ENCODE measurements around the gene RAB8A. TPM values are rescaled to one million over a fixed set of nuclear protein-coding genes. Genes with fewer than 3 reads are reported as not detected.

The RAB8A gene
- total RNA-seq, 1 experiment from 2014 or later, result 103 TPM

GRCh38 chr19:16166417-16166816 lies 54.7 kb downstream of the RAB8A start:
- no peaks in the 10 kb centered on the region for H3K9me3 ChIP-seq (ENCODE audit: control insufficient read depth, low read depth, low read length)
- no peak overlapping the region for H2BK5ac ChIP-seq (ENCODE audit: insufficient read length, low read length)
- no peak overlapping the region for H3K18ac ChIP-seq (ENCODE audit: insufficient read length, low read depth, low read length)
- no peak overlapping the region for H3K27ac ChIP-seq (ENCODE audit: insufficient read length, low read depth, low read length)
- no peak overlapping the region for H3K4ac ChIP-seq (ENCODE audit: low read depth, low read length)
- H3K4me1 ChIP-seq (ENCODE audit: insufficient read depth, low read length), result no peaks in the 10 kb centered on the region
- Mint-ChIP-seq H3K36me3 (ENCODE audit: insufficient read depth in 1 of 3, low read depth in 3 of 3) (no peaks in the 10 kb centered on the region), H3K4me1 (no peaks in the 10 kb centered on the region), H3K27me3 (ENCODE audit: low read depth) (peaks cover 1% of the 10 kb centered on the region; the same call in 1 of the 2 replicates), H3K9me3 (peaks cover 0 to 7% of the 10 kb centered on the region in 2 experiments; a peak in 1 of 5 replicates), H3K27ac (no peak overlapping the region), H3K4me3 (no peak overlapping the region)
- H3K27me3 ChIP-seq (ENCODE audit: insufficient read depth, low read length), result no peaks in the 10 kb centered on the region
- no peak overlapping the region for H3K4me2 ChIP-seq (ENCODE audit: insufficient read depth, insufficient read length, low read length)
- no peaks in the 10 kb centered on the region for H4K20me1 ChIP-seq (ENCODE audit: control insufficient read depth, insufficient read depth, insufficient read length)
- H3T11ph ChIP-seq (ENCODE audit: low read length), result no peak overlapping the region
- no peak overlapping the region for H4K8ac ChIP-seq (replicated peaks; ENCODE audit: insufficient read length, low read depth, low read length)
- no peak overlapping the region for H2AFZ ChIP-seq (ENCODE audit: low read length)
- TF ChIP-seq CTCF (conservative IDR thresholded peaks at IDR 0.05), result no peak
- H2BK20ac ChIP-seq (ENCODE audit: low read depth, low read length, poor library complexity, severe bottlenecking), result no peak overlapping the region
- no peak overlapping the region for H3K14ac ChIP-seq (ENCODE audit: insufficient read depth, low read length)
- H3K79me1 ChIP-seq (ENCODE audit: insufficient read depth, low read depth, low read length, poor library complexity, severe bottlenecking), result no peaks in the 10 kb centered on the region
- no peak for DNase-seq
- H3K79me2 ChIP-seq (ENCODE audit: insufficient read depth, low read length), result no peaks in the 10 kb centered on the region
- no peak overlapping the region for H3K9ac ChIP-seq (ENCODE audit: extremely low read depth, insufficient read length, low read length)
- H2BK15ac ChIP-seq (ENCODE audit: low read depth, low read length), result no peak overlapping the region
- no peak overlapping the region for H4K5ac ChIP-seq (ENCODE audit: insufficient read length, low read depth, low read length)
- H2BK120ac ChIP-seq (ENCODE audit: low read depth, low read length, poor library complexity, severe bottlenecking), result no peak overlapping the region
- H3K56ac ChIP-seq (ENCODE audit: insufficient read length, low read depth, low read length), result no peak overlapping the region
- WGBS (ENCODE audit: extremely low coverage, insufficient read length, low lambda C conversion rate), result no CpG with 5 or more reads among the region's 1 CpG
- H3K23me2 ChIP-seq (ENCODE audit: insufficient read length, low read depth, low read length, poor library complexity, severe bottlenecking), result no peaks in the 10 kb centered on the region
- no peak overlapping the region for H4K91ac ChIP-seq (ENCODE audit: insufficient read length, low read depth, low read length)
- no peak overlapping the region for H2BK12ac ChIP-seq (ENCODE audit: insufficient read length, low read depth, low read length)
- H2AK5ac ChIP-seq (ENCODE audit: insufficient read length, low read length), result no peak overlapping the region
- no peak overlapping the region for H3K23ac ChIP-seq (ENCODE audit: insufficient read length, low read depth, low read length)

Measured in H9 (cell line).